Fibroblast of skin of left quadriceps (primary cell): Measurements from ENCODE around the gene RPP21.

Experiments
- DNase-seq, 2 experiments: peaks; one replicate each; pipeline ENCODE4 v3.0.0-alpha.2; 2013; ENCODE audit warnings: low read depth in 2 of 2

Gene RPP21

DNA sequence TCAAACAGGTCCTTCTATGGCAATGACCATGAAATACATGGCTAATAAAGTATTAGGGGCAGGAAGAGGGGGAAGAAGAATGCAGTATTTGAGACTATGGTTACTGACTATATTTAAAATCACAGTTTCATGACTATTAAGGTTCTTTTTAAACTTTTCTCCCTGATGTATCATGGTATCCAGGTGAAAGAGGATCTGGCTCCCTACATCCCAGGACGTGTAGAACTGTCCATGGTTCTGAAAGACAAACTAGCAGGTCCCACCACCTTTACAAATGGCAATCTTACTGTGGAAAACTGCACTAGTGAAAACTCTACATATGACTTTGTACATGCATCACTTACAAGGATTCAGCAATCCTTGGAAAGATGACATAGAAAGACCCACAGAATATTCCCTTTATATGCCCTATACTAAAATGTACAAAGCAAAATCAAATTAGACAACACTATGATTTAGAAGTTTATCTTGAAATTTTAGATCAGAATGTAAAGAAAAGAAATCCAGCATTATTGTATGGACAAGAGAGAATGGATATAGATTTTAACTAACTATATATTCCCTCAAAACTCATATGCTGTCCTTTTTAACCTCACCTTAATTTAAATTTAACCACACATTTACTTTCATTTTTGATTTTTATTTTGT, 33.5 kb downstream of the RPP21 start:
- no peak for DNase-seq

DNA sequence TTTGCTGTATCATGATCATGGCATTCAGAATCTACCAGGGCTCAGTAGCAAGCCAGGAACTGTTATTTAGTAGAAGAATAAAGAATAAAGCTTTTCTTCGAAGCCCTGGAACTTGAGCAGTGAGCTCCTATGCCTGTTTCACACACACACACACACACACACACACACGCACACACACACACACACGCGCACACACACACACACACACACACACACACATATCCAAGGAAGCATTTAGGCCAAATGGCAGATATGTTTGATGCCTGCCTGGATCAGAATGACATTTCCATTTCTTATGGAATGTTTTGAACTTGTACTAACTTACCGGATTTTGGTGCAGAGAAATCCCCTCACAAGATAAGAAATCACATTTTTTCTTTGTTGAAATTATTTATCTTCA, 35.5 kb downstream of the RPP21 start:
- DNase-seq: no peak

DNA sequence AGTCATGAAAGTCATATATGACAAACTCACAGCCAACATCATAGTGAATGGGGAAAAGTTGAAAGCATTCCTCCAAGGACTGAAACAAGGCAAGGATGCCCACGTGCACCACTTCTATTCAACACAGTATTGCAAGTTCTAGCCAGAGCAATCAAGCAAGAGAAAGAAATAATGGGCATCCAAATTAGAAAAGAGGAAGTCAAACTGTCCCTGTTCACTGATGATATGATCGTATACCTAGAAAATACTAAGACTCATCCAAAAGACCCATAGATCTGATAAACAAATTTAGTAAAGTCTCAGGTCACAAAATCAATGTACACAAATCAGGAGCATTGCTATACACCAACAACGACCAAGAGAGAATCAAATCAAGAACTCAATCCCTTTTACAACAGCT, 41.2 kb downstream of the RPP21 start:
- DNase-seq: no peak

DNA sequence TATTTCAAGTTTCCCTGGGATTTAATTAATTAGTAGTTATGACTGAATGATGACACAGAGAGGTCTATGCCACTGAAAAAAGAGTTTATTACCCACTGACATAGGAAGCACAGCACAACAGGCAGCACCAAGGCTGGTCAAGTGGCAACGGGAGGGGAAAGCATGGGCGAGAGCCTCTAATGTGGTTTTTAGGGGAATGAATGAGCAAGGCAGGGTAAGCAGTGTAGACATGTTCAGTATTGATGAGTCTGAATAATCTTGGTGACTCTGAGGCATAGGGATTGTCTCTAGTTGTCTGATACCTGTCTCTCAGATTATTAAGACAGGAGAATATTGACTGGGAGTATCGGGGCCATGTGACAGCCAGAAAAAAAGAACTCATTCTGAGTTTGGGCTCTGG, 46.3 kb downstream of the RPP21 start:
- DNase-seq: no peak

DNA sequence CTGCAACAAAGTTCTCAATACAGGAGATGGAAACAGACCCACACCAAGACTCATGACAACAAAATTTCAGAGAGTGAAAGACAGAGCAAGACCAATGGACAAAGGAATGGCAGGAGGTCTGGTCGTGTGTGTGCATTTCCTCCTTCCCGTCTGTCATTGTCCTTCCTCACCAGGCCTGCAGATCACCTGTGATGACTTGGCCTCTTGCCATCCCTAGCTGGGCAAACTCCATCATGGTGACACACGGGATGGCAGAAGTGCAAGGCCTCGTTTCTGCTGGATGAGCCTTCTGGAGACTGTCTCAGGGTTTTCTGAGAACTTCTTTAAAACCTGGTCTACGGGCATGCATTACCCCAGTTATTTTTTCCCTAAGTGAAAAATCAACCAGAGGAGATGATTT, 49.2 kb downstream of the RPP21 start:
- DNase-seq: no peak
